WTC11 (cell line): ENCODE data around the gene RABGAP1.

Experiments
- CTCF ChIP-seq: fragments of 200-600 bp; IDR thresholded peaks from 2 replicates; pipeline ENCODE4 v1.8.0; 2022; ENCODE audit warnings: antibody characterized with exemption
- EMX1 ChIP-seq: fragments of 250-450 bp; sonication (Bioruptor Pico); IDR thresholded peaks from 2 replicates; pipeline ENCODE4 v1.8.0; 2021; ENCODE audit warnings: mild to moderate bottlenecking
- USF2 ChIP-seq: sonication (generic); formaldehyde crosslinking; IDR thresholded peaks from 2 replicates; pipeline ENCODE4 v1.8.1; 2023; ENCODE audit warnings: mild to moderate bottlenecking, missing genetic modification reagents, moderate library complexity

GRCh38 chr9:123115146-123115913, 174.5 kb downstream of the RABGAP1 start:
- TF ChIP-seq EMX1 (CRISPR knock-in tag) (no peak), CTCF (no peak), USF2 (CRISPR knock-in tag) (no peak)
